ENCODE data around the gene SLC43A3.

Gene SLC43A3

GRCh38 chr11:57426929-57427726 is at the start of gene SLC43A3:
TSS of gene SLC43A3 (minus strand) at chr11:57427121. CDS start at chr11:57426172, 949 bp downstream.
- in situ Hi-C loops (cut with MboI; ENCODE audit: low sequenced_read_pairs): no loop called here

GRCh38 chr11:57476047-57476756 is 49.3 kb upstream of the SLC43A3 start:
- in situ Hi-C loops (cut with MboI; ENCODE audit: low sequenced_read_pairs): no loop called here

- in situ Hi-C loops (cut with MboI; ENCODE audit: low sequenced_read_pairs): no loop called here
Observed at GRCh38 chr11:57475671-57476046, 48.7 kb upstream of the SLC43A3 start.

- in situ Hi-C loops (cut with MboI; ENCODE audit: low sequenced_read_pairs): no loop called here
Observed at GRCh38 chr11:57475191-57475590, 48.3 kb upstream of the SLC43A3 start.

GRCh38 chr11:57474803-57475115 is 47.8 kb upstream of the SLC43A3 start:
- in situ Hi-C loops (cut with MboI; ENCODE audit: low sequenced_read_pairs): no loop called here

GRCh38 chr11:57474017-57474802 is 47.3 kb upstream of the SLC43A3 start:
- in situ Hi-C loops (cut with MboI; ENCODE audit: low sequenced_read_pairs): no loop called here

GRCh38 chr11:57473285-57473841 is 46.4 kb upstream of the SLC43A3 start:
- in situ Hi-C loops (cut with MboI; ENCODE audit: low sequenced_read_pairs): no loop called here

GRCh38 chr11:57471496-57471895 is 44.6 kb upstream of the SLC43A3 start:
- in situ Hi-C loops (cut with MboI; ENCODE audit: low sequenced_read_pairs): no loop called here

GRCh38 chr11:57469268-57469667 is 42.3 kb upstream of the SLC43A3 start:
- in situ Hi-C loops (cut with MboI; ENCODE audit: low sequenced_read_pairs): no loop called here

- in situ Hi-C loops (cut with MboI; ENCODE audit: low sequenced_read_pairs): no loop called here
Observed at GRCh38 chr11:57468276-57468675, 41.4 kb upstream of the SLC43A3 start.

- in situ Hi-C loops (cut with MboI; ENCODE audit: low sequenced_read_pairs): no loop called here
Observed at GRCh38 chr11:57467508-57468157, 40.7 kb upstream of the SLC43A3 start.

GRCh38 chr11:57466680-57467079 is 39.8 kb upstream of the SLC43A3 start:
- in situ Hi-C loops (cut with MboI; ENCODE audit: low sequenced_read_pairs): no loop called here

GRCh38 chr11:57464539-57465181 is 37.7 kb upstream of the SLC43A3 start:
- in situ Hi-C loops (cut with MboI; ENCODE audit: low sequenced_read_pairs): no loop called here

- in situ Hi-C loops (cut with MboI; ENCODE audit: low sequenced_read_pairs): no loop called here
Observed at GRCh38 chr11:57463671-57464538, 37.0 kb upstream of the SLC43A3 start.

GRCh38 chr11:57462597-57462996 is 35.7 kb upstream of the SLC43A3 start:
- in situ Hi-C loops (cut with MboI; ENCODE audit: low sequenced_read_pairs): no loop called here

- in situ Hi-C loops (cut with MboI; ENCODE audit: low sequenced_read_pairs): no loop called here
Observed at GRCh38 chr11:57461841-57462489, 35.0 kb upstream of the SLC43A3 start.

- in situ Hi-C loops (cut with MboI; ENCODE audit: low sequenced_read_pairs): no loop called here
Observed at GRCh38 chr11:57460758-57461749, 34.1 kb upstream of the SLC43A3 start.

Measured in HL-60/S4 treated with retinoic acid at 250 ng/mL for 4 days and 3 days (cell line).